H9 (cell line): ENCODE measurements around the gene EIF4G2. TPM values are rescaled to one million over a fixed set of nuclear protein-coding genes. Genes with fewer than 3 reads are reported as not detected.
A peak's percentile ranks its signal among the peaks of the same experiment; 100 is the strongest.

Experiments used
- DNase-seq: peaks from one replicate; pipeline ENCODE4 v3.0.0-alpha.2; 2017
- H2AFZ ChIP-seq: one replicate; pipeline ENCODE4 v1.6.1; 2013; ENCODE audit warnings: mild to moderate bottlenecking, low read length, control low read depth, moderate library complexity
- H2AK5ac ChIP-seq: 2 replicates; pipeline ENCODE4 v1.6.1; 2013; ENCODE audit warnings: low read length, control low read depth, mixed read lengths; ENCODE audit not compliant: insufficient read length
- H2BK120ac ChIP-seq: one replicate; pipeline ENCODE4 v1.6.1; 2013; ENCODE audit warnings: low read depth, mild to moderate bottlenecking, low read length, control low read depth, inconsistent platforms; ENCODE audit not compliant: poor library complexity, severe bottlenecking
- H2BK12ac ChIP-seq: 2 replicates; pipeline ENCODE4 v1.6.1; 2013; ENCODE audit warnings: low read length, control low read depth, mixed read lengths, low read depth; ENCODE audit not compliant: insufficient read length
- H2BK15ac ChIP-seq: 2 replicates; pipeline ENCODE4 v1.6.1; 2013; ENCODE audit warnings: low read depth, low read length, control low read depth
- H2BK20ac ChIP-seq: one replicate; pipeline ENCODE4 v1.6.1; 2013; ENCODE audit warnings: low read depth, mild to moderate bottlenecking, low read length, control low read depth, inconsistent platforms; ENCODE audit not compliant: poor library complexity, severe bottlenecking
- H2BK5ac ChIP-seq: 2 replicates; pipeline ENCODE4 v1.6.1; 2013; ENCODE audit warnings: low read length, control low read depth, mixed read lengths; ENCODE audit not compliant: insufficient read length
- H3K14ac ChIP-seq: 2 replicates; pipeline ENCODE4 v1.6.1; 2013; ENCODE audit warnings: low read length, control low read depth; ENCODE audit not compliant: insufficient read depth
- H3K18ac ChIP-seq: 2 replicates; pipeline ENCODE4 v1.6.1; 2013; ENCODE audit warnings: low read depth, mild to moderate bottlenecking, mixed read lengths, low read length, control low read depth; ENCODE audit not compliant: insufficient read length
- H3K23ac ChIP-seq: 2 replicates; pipeline ENCODE4 v1.6.1; 2013; ENCODE audit warnings: low read length, control low read depth, mixed read lengths, low read depth; ENCODE audit not compliant: insufficient read length
- H3K23me2 ChIP-seq: 2 replicates; pipeline ENCODE4 v1.6.1; 2013; ENCODE audit warnings: low read depth, mild to moderate bottlenecking, mixed read lengths, low read length, control low read depth; ENCODE audit not compliant: insufficient read length, poor library complexity, severe bottlenecking
- H3K27ac ChIP-seq: 2 replicates; pipeline ENCODE4 v1.5.1; 2013; ENCODE audit warnings: low read length, control low read depth, mixed read lengths, low read depth; ENCODE audit not compliant: insufficient read length
- H3K27me3 ChIP-seq: 2 replicates; pipeline ENCODE4 v1.6.1; 2013; ENCODE audit warnings: low read length, control low read depth, inconsistent platforms; ENCODE audit not compliant: insufficient read depth
- H3K4ac ChIP-seq: 2 replicates; pipeline ENCODE4 v1.6.1; 2013; ENCODE audit warnings: low read depth, mild to moderate bottlenecking, control low read depth, inconsistent platforms, low read length, moderate library complexity
- H3K4me1 ChIP-seq: 2 replicates; pipeline ENCODE4 v1.6.1; 2013; ENCODE audit warnings: low read length, control low read depth, inconsistent platforms; ENCODE audit not compliant: insufficient read depth
- H3K4me2 ChIP-seq: 2 replicates; pipeline ENCODE4 v1.6.1; 2013; ENCODE audit warnings: low read length, control low read depth, mixed read lengths; ENCODE audit not compliant: insufficient read length, insufficient read depth
- H3K56ac ChIP-seq: 2 replicates; pipeline ENCODE4 v1.6.1; 2013; ENCODE audit warnings: low read depth, mild to moderate bottlenecking, mixed read lengths, low read length, control low read depth; ENCODE audit not compliant: insufficient read length
- H3K79me1 ChIP-seq: 2 replicates; pipeline ENCODE4 v1.6.1; 2013; ENCODE audit warnings: low read depth, mild to moderate bottlenecking, moderate library complexity, low read length, control low read depth, inconsistent platforms; ENCODE audit not compliant: insufficient read depth, poor library complexity, severe bottlenecking
- H3K79me2 ChIP-seq: 2 replicates; pipeline ENCODE4 v1.6.1; 2013; ENCODE audit warnings: low read length, control low read depth, inconsistent platforms; ENCODE audit not compliant: insufficient read depth
- H3K9ac ChIP-seq: 2 replicates; pipeline ENCODE4 v1.6.1; 2013; ENCODE audit warnings: low read length, control low read depth, mixed read lengths; ENCODE audit not compliant: insufficient read length; ENCODE audit errors: extremely low read depth
- H3K9me3 ChIP-seq: one replicate; pipeline ENCODE4 v1.6.1; 2013; ENCODE audit warnings: low read depth, low read length, inconsistent platforms; ENCODE audit not compliant: control insufficient read depth
- H3T11ph ChIP-seq: one replicate; pipeline ENCODE4 v1.6.1; 2013; ENCODE audit warnings: mild to moderate bottlenecking, low read length, control low read depth, inconsistent platforms
- H4K20me1 ChIP-seq: one replicate; pipeline ENCODE4 v1.6.1; 2013; ENCODE audit not compliant: control insufficient read depth, insufficient read length, insufficient read depth
- H4K5ac ChIP-seq: 2 replicates; pipeline ENCODE4 v1.6.1; 2013; ENCODE audit warnings: low read depth, mild to moderate bottlenecking, mixed read lengths, low read length, control low read depth; ENCODE audit not compliant: insufficient read length
- H4K8ac ChIP-seq: replicated peaks from 2 replicates; pipeline ENCODE4 v1.6.1; 2013; ENCODE audit warnings: low read length, control low read depth, mixed read lengths, low read depth; ENCODE audit not compliant: insufficient read length
- H4K91ac ChIP-seq: 2 replicates; pipeline ENCODE4 v1.6.1; 2013; ENCODE audit warnings: low read depth, mild to moderate bottlenecking, moderate library complexity, mixed read lengths, low read length, control low read depth; ENCODE audit not compliant: insufficient read length
- H3K27ac Mint-ChIP-seq, 3 experiments: 2 replicates in 2 of 3; 3 replicates in 1 of 3; pipeline ENCODE4 v1.8.0; 2020 to 2021; ENCODE audit warnings: mixed read lengths in 3 of 3, mild to moderate bottlenecking in 1 of 3, moderate library complexity in 1 of 3
- H3K27me3 Mint-ChIP-seq: 2 replicates; pipeline ENCODE4 v1.8.0; 2021; ENCODE audit warnings: low read depth, mild to moderate bottlenecking, moderate library complexity, mixed read lengths
- H3K36me3 Mint-ChIP-seq, 3 experiments: 2 replicates in 2 of 3; 3 replicates in 1 of 3; pipeline ENCODE4 v1.8.0; 2020 to 2021; ENCODE audit warnings: low read depth in 3 of 3, mixed read lengths in 3 of 3; ENCODE audit not compliant: insufficient read depth in 1 of 3
- H3K4me1 Mint-ChIP-seq, 2 experiments: 2 replicates each; pipeline ENCODE4 v1.8.0; 2020; ENCODE audit warnings: mixed read lengths in 2 of 2
- H3K4me3 Mint-ChIP-seq, 2 experiments: 2 replicates in 1 of 2; 3 replicates in 1 of 2; pipeline ENCODE4 v1.8.0; 2020 to 2021; ENCODE audit warnings: mild to moderate bottlenecking in 2 of 2, mixed read lengths in 2 of 2, moderate library complexity in 1 of 2
- H3K9me3 Mint-ChIP-seq, 2 experiments: 2 replicates in 1 of 2; 3 replicates in 1 of 2; pipeline ENCODE4 v1.8.0; 2020; ENCODE audit warnings: mild to moderate bottlenecking in 2 of 2, mixed read lengths in 2 of 2, moderate library complexity in 1 of 2
- WGBS: extraction: QIAGEN DNeasy Blood & Tissue Kit; methylation state at CpG from one replicate; pipeline ENCODE4 v1.1.7; 2013; ENCODE audit warnings: missing lambda C conversion rate, low lambda C conversion rate, mixed read lengths; ENCODE audit not compliant: insufficient read length; ENCODE audit errors: extremely low coverage; 5-methylcytosine and 5-hydroxymethylcytosine counted together
- total RNA-seq: library from RNA; stranded (reverse); gene quantifications from 2 replicates; pipeline ENCODE4 v1.2.1, GENCODE V29; 2021
- TF ChIP-seq, protein P1 (sequence below): fragments of 200-600 bp; sonication (generic); conservative IDR thresholded peaks from 3 replicates; pipeline ENCODE4 v1.8.0; 2021; ENCODE audit warnings: antibody characterized with exemption, mild to moderate bottlenecking

The EIF4G2 gene
- total RNA-seq, 1 experiment from 2014 or later, result 1,013 TPM

- Histone ChIP-seq H2BK5ac (no peak overlapping the region), H3K79me1 (no peaks in the 10 kb centered on the region), H2BK120ac (no peak overlapping the region), H3K56ac (no peak overlapping the region), H3K14ac (no peak overlapping the region), H2BK12ac (no peak overlapping the region), H3K27ac (no peak overlapping the region), H3K23ac (no peak overlapping the region), H3K27me3 (no peaks in the 10 kb centered on the region), H3T11ph (no peak overlapping the region), H3K79me2 (no peaks in the 10 kb centered on the region; the same call in 1 of the 2 replicates), H2AFZ (no peak overlapping the region), H4K8ac (no peak overlapping the region), H3K4me2 (no peak overlapping the region), H4K91ac (no peak overlapping the region), H2BK20ac (no peak overlapping the region), H3K9me3 (no peaks in the 10 kb centered on the region), H2BK15ac (no peak overlapping the region), H2AK5ac (no peak overlapping the region), H3K18ac (no peak overlapping the region), H3K9ac (no peak overlapping the region), H3K4me1 (no peaks in the 10 kb centered on the region), H3K23me2 (peaks cover 5% of the 10 kb centered on the region), H3K4ac (no peak overlapping the region), H4K5ac (no peak overlapping the region), H4K20me1 (no peaks in the 10 kb centered on the region)
- no peak for DNase-seq
- Mint-ChIP-seq H3K4me3 (peak overlapping the region in 1 of 2 experiments; percentile 17; a peak in 3 of 5 replicates), H3K4me1 (peaks cover 8 to 10% of the 10 kb centered on the region in 2 experiments), H3K27me3 (no peaks in the 10 kb centered on the region), H3K9me3 (no peaks in the 10 kb centered on the region), H3K36me3 (peaks cover 0 to 7% (median 4%) of the 10 kb centered on the region in 3 experiments; a peak in 3 of 7 replicates), H3K27ac (no peak overlapping the region; a peak in 1 of 7 replicates)
- WGBS, result no CpG with 5 or more reads among the region's 2 CpGs
- TF ChIP-seq, protein P1, sequence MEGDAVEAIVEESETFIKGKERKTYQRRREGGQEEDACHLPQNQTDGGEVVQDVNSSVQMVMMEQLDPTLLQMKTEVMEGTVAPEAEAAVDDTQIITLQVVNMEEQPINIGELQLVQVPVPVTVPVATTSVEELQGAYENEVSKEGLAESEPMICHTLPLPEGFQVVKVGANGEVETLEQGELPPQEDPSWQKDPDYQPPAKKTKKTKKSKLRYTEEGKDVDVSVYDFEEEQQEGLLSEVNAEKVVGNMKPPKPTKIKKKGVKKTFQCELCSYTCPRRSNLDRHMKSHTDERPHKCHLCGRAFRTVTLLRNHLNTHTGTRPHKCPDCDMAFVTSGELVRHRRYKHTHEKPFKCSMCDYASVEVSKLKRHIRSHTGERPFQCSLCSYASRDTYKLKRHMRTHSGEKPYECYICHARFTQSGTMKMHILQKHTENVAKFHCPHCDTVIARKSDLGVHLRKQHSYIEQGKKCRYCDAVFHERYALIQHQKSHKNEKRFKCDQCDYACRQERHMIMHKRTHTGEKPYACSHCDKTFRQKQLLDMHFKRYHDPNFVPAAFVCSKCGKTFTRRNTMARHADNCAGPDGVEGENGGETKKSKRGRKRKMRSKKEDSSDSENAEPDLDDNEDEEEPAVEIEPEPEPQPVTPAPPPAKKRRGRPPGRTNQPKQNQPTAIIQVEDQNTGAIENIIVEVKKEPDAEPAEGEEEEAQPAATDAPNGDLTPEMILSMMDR, result no peak
Observed at GRCh38 chr11:10749476-10749875, 59.2 kb downstream of the EIF4G2 start.
